SU-DHL-6 (cell line): Measurements from ENCODE around the gene L1TD1.

Source experiments
- EZH2phosphoT487 ChIP-seq: fragments of 200-600 bp; sonication (generic), shearing (Covaris generic); conservative IDR thresholded peaks from 2 replicates; pipeline ENCODE4 v1.6.1; 2018; ENCODE audit warnings: mild to moderate bottlenecking, antibody characterized with exemption, low read length, moderate library complexity, mixed read lengths
- TF ChIP-seq, protein P1 (sequence below): fragments of 200-600 bp; sonication (generic); IDR thresholded peaks from one replicate; pipeline ENCODE4 v1.5.1; 2017; ENCODE audit warnings: antibody characterized with exemption, mild to moderate bottlenecking, low read length, moderate library complexity; ENCODE audit not compliant: insufficient read depth, poor library complexity, severe bottlenecking

DNA sequence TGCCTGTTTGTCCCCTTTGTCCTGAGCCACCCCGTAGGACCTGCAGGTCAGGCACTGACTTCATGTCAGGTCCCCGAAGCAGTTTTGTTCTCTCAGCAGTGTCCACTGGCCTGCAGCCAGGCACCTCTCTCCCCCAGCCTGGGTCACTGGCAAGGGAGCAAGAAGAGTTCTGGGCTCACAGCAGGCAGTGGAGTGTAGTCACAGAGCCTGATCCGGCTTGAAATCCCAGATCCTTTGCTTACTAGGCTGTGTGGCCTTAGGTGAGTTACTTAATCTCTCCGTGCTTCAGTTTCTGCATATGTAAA is 34.2 kb downstream of the L1TD1 start:
- TF ChIP-seq, protein P1, sequence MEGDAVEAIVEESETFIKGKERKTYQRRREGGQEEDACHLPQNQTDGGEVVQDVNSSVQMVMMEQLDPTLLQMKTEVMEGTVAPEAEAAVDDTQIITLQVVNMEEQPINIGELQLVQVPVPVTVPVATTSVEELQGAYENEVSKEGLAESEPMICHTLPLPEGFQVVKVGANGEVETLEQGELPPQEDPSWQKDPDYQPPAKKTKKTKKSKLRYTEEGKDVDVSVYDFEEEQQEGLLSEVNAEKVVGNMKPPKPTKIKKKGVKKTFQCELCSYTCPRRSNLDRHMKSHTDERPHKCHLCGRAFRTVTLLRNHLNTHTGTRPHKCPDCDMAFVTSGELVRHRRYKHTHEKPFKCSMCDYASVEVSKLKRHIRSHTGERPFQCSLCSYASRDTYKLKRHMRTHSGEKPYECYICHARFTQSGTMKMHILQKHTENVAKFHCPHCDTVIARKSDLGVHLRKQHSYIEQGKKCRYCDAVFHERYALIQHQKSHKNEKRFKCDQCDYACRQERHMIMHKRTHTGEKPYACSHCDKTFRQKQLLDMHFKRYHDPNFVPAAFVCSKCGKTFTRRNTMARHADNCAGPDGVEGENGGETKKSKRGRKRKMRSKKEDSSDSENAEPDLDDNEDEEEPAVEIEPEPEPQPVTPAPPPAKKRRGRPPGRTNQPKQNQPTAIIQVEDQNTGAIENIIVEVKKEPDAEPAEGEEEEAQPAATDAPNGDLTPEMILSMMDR: no peak
- TF ChIP-seq EZH2phosphoT487: no peak
